HG02938 (cell line): Measurements from ENCODE around the gene GTF3A.

Experiments
- ATAC-seq: cut with Tn5 transposase; IDR thresholded peaks from one replicate; pipeline ENCODE4 v1.9.1; 2021; ENCODE audit warnings: mild to moderate bottlenecking, moderate library complexity; ENCODE audit not compliant: unreplicated experiment

Gene GTF3A

DNA sequence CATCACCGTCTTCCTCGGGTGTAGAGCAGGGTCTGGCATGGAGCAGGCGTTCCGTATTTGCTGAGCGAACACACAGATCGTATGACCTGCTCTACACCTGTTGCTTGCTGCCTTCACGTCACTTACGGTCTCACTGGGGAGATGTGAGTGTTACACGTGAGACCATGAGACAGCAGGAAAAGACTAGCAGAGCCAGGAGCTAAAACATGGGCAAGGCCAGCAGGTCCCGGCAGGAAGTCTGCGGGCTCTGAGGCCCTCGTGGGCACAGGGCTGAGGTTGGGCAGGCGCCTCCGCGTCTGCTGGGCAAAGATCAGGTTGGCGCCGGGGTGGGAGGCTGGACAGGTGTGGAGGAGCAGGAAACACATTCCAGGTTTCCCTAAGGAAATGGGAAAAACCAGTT lies 19.7 kb upstream of the GTF3A start:
- no peak for ATAC-seq

DNA sequence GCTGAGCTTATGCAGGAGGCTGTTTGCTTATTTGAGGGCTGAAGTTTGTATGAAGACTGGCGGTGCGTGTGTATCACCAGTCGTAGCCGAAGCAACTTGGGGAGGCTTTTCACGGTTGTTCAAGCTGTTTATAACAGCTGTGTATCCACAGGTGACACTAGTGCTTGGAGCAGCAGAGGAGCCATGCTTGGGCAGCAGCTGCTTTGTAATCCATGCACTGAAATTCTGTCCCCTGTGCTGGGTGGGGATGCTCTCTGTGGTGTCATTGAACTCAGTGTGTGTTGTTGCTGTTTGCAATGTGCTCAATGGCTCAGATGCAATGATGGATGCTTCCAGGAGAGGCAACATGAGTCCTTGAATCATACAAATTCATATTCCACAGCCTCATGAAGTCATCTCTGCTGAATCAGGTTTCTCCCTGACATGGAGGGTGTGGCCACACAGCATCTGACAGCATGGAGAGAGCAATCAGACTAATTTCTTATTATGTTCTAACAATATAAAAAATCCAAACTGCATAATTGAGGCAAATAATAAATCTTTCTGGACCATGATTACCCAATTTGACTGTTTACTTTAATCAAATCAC lies 18.8 kb upstream of the GTF3A start:
- no peak for ATAC-seq

DNA sequence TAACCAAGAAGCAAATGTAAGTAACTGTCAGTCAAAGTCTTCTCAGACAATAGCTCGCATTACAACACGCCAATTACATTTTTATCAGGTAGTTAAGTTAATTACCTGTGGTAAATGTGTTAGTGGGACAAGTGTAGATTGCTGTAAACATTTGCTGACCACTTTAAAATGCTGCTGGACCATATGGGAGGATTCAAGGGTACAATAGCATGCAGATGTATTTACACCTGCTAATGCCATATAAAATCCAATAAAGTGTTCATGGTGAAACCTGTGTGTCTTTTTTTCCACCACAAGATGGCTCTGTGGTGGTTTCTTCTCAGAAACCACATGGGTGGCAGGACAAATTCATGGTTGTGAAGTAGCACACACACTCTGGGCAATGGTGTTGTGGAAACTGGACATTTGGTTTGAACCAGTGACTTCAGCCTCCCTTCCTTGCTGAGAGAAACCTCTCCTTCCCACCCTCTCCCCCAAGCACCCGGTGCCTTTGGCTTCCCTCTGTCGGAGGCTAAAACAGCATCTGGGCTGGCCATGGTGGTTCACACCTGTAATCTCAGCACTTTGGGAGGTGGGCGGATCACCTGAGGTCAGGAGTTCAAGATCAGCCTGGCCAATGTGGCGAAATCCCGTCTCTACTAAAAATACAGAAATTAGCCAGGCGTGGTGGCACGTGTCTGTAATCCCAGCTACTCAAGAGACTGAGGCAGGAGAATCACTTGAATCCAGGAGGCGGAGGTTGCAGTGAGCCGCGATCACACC lies 18.1 kb upstream of the GTF3A start:
- no peak for ATAC-seq

DNA sequence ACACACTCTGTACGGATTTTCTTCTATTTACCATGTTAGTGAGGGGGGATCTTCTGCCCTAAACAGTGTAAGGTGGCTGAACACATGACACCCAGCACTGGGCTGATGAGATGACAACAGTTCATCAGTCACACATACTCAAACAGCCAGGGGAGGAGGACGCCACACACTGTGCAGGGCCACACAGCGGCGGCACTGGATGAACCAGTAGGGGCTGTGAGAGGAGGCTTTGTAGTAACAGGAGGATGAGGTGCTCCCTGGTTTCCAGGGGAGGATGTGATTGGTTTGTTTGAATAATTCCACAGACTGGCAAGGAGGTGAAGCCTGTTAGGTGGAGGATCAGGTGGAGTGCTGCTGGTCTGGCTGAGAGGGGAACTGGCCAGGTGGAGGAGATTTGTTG lies 16.3 kb upstream of the GTF3A start:
- ATAC-seq, result no peak

DNA sequence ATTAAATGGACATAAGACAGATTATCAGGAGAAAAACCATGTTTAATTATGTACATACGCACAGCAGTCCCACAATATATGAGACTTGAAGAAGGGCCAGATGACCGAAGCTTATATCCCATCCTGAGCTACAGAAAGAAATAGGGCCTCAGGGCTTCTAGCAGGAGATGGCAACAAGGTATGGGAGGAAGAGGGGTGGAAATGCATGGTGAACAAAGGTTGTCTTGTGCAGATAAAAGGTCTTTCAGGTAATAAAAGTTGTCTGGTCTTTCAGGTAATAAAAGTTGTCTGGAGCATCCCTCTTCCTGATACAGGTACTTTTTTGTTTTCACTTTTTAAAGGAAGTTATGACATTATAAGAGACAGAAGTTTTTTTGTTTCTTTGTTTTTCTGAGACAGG lies 15.4 kb upstream of the GTF3A start:
- ATAC-seq, result no peak

DNA sequence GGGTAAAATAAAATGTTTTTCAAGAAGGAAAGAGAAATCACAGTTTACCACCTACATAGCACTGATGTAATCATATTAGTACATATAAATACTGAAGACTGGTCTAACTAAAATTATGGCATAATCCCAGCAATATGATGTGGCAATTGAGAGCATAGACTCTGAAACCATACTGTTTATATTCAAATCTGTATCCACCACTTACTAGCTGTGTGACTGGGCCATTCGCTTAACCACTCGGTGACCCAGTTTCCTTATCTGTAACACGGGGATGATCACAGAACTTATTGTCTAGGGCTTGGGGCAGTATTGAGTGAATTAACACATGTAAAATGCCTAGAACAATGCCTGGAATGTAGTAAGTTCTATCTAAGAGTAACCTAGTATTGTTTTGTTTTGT lies 13.1 kb upstream of the GTF3A start:
- ATAC-seq, result no peak

DNA sequence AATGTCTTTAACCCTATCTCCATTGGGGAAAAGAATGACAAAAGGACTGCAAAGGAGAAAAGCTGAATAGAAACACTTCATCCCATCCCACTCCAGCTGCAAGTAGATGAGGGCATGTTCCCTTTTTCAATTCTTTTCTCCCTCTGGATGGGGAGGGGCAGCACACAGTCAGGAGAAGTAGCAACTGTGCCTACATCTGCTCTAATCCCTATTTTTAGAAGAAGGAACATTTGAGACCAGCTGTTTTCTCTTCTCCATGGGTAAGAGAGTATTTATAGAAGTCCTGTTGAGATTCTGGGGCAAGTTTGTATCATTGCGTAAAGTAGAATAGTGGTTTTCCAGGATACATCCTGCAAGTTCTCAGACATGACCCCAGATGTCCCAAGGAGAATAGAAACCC lies 9.3 kb upstream of the GTF3A start:
- ATAC-seq, result no peak

DNA sequence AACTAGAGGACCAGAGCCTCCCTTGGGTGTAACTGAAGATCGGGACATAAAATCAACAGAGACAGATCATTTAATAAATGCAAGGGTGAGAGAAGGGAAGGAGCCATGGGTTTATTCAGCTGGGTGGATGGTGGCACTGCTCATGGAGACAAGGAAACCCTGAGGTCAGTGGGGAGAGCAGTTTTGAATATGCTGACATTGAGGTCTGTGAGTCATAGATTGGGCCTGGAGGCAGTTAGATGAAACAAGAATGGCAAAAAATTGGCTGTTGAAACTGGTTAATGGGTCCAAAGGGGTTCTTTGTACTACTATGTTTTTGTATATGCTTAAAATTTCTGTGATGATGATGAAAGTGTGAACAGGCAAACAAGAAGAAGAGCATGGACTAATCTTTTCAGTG lies 5.1 kb upstream of the GTF3A start:
- ATAC-seq, result no peak

DNA sequence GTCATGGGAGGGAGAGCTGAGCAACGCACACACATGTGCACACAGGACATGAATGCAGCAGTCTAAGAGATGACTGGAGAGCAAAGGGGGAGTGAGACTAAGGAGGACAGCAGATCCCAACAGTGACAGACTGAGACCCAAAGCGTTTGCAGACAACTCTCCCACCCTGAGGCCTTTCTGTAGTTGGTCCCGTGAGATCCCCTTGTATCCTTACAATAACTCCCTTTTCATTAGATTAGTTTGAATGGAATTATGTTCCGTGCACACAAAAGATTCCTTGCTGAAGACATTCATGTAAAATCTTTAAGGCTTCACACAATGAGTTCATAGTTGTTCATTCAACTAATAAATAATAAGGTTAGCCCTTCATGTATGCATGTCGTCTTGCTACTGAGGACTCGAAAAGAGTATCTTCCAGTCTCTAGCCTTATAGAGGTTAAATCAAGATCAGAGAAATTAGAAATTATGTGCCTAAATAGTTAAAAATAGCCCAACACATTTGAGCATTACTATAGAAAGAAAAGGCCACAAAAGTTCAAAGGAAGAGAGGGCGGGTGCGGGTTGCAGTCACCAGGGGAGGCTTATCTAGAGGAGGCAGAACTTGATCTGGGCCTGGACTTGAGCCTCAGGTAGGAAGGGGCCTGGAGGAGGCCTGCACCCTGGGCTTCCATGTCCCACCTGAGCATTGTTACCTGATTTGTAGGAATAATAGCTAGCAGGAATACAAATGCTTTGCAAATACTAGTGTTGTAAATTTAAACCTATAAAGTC lies 3.1 kb upstream of the GTF3A start:
- ATAC-seq, result no peak

DNA sequence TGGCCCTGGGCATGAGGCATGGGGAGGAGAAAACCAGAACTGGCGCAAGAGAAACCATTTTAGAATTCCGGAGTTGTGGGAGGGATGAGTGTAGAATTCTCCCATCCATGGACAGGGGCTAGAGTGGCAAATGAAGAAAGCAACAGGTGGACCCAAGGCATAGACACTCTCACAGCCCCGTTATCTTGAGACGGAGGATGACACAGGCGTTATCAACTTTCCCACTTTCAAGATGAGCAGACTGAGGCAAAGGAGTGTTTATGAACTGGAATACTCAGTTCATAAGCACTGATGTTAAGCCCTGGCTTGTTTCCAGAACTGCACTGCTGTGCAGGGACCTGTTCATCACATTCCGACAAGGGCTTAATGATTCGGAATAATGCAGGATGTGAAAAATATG lies 1.1 kb upstream of the GTF3A start:
- ATAC-seq, result no peak

DNA sequence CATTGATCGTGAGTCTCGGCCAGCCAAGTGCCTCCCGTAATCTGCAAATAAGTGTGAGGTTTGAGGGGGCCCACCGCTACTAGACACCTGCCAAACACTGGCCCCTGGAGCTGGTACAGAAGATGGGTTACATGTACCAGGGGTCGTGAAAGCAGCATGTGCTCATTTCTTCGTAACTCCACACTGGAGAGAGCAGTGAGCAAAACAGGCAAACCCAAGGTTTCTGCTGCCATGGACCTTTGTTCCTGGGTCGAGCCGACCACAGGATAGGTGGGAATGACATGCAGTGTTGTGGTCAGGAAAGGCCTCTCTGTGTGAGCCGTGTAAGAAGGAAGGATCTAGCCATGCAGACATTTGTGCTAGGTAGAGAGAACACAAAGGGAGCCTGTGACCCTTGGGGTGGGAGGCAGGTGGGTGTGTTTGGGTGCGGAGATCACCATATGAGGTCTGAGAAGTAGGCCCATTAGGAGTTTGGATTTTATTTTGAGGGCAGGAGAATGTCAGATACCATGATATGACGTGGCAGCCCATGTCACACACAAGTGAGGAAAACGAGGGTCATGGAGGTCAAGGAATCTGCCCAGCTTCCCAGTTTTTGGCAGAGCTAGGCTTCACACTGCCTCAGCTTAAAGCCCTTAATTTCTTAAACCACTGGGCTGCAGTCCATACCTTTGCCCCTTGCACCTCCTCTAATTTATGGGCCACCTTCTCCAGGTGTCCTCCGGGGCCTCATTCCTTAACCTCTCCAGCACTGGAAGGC lies 919 bp downstream of the GTF3A start:
- ATAC-seq, result no peak

DNA sequence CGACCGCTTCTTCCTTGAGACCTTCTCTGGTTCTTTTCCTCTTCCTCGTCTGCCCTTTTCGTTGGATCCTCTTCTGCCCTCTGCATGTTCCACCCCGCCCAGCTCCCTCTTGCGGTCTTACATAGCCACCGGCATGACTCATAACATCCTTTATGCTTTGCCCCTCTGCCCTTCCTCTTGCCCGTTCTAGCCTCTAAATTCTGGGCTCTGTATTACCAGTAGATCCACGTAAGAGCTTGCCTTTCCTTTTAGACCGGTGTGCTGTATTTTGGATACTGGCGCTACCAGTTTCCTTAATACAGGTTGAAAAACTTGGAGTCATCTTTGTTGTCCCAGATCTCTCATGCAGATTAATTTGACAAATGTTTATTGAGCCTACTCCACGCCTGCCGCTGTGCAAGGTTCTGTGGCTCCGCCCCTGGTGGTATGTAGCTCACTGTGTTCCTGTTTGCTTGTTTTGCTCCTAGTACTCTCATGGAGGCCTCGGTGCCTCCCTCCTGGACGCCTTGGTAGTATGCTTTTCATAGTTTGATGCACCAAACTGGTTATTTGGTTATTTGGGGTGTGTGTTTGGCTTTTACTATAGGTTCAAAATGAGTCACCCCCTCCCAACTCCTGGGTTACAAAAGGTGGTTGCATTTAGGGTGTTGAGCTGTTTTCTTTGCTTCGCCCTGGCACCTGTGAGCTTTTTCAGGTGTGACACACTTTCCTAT lies 1.7 kb downstream of the GTF3A start:
- peak; percentile 45 for ATAC-seq

DNA sequence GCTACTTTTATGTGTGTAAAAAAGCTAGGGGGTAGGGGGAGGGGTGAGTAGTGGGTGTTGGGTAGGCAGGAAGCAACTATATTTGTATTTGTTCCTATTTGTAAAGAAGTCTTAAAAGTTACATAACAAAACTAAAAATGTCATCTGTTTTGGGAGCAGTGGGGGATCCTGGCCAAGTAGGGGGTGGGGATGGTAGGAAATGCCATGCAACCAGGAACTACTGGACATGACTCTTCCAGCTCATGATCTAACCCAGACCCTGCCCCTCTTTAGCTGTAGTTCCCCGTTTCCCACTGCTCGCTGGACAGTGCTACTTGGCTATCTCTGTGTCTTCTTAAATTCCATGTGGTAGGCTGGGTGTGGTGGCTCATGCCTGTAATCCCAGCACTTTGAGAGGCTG lies 3.2 kb downstream of the GTF3A start:
- no peak for ATAC-seq

DNA sequence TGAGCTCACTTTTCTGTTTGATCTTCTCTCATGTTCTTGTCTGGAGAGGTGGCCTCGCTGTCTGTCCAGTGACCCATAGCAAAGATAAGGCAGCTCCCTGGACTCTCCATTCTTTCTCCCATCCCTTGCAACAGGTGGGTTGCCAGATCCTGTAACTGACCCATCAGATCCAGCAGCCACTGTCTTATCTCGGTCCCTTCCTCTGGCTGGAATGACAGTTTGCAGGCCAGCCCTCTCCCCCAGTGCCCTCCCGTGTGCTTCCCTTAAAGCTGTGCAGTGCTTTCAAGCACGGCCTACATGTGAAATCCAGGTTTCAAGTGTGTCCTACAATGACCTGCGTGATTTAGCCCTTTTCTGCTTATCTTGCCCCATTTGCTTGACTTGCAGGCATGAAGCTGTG lies 3.7 kb downstream of the GTF3A start:
- no peak for ATAC-seq

DNA sequence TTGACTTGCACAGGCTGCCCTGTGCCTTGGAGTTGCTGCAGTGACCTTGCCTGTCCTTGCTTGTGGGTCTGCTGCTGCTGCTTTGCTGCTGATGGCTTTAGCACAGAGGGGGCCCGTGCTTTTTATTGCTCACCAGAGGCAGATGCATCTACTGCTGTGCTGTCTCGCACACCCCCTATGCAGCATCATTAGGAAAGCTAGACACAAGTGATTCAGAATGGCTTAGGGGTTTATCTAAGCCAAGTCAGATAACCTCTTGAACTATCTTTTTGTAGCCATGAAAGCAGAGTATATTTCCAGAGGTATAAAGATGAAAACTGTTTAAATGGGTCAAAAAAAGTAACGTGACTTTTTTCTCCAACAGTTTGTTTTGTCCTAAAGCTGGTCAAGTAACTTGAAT lies 7.8 kb downstream of the GTF3A start:
- ATAC-seq, result no peak

DNA sequence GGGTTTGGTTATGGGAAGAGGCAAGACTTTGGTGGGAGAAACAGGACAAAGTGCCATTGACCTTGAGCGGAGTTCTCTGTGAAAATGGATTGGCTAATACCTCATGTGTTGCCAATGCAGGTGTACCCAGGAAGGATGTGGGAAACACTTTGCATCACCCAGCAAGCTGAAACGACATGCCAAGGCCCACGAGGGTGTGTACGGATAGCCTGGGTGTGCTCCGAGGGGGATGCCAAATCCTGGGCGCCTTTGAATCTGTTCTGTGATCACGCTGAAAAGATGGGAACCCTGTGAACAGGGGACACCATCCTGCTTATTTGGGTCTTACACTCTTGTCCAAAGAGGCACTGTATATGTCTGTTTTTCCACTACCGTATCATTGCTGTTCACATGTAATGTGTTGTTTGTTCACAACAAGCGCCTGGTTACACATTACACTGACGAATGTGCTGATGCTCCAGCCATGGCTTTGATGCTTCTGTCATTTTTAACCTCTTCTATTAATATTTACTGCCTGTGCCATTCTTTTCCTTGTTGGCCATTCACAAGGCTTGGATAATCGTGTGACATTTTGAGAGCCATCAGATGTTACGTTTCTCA lies 8.3 kb downstream of the GTF3A start:
- ATAC-seq, result no peak

DNA sequence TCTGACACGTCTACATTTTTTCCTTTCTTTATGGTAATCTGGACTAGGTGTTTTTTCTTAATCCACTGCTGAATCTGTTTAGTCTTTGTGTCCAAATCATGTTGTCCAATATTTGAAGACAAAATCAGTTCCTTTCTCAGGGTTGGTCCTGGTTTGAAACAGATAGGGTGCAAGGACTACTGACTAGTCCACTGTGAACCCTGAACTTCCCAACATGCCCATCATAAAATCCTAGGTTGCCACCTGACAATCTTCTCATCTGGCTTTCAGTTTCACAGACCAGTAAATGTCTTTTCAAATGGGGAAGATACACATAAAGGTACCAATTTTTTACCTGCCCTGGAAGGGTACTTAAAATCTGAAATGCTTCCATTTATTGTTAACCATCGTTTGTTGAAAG lies 12.7 kb downstream of the GTF3A start:
- no peak for ATAC-seq

DNA sequence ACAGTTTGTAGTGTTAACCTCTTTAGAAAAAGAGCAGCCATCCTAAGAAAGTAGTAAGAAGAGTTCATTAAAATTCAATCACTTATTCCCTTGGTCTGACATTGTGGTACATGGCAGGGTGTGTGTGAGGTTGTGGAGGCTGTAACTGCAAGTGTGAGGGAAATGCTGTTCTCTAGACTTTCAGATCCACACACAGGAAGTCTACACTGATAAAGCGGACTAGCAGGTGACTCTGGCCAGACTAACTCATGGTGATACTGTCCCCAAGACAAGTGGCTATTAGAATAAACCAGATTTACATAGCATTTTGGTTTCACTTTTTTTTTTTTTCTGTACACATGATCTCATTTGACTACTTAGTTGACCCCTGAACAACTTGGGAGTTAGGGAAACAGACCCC lies 16.0 kb downstream of the GTF3A start:
- ATAC-seq, result peak; percentile 73

DNA sequence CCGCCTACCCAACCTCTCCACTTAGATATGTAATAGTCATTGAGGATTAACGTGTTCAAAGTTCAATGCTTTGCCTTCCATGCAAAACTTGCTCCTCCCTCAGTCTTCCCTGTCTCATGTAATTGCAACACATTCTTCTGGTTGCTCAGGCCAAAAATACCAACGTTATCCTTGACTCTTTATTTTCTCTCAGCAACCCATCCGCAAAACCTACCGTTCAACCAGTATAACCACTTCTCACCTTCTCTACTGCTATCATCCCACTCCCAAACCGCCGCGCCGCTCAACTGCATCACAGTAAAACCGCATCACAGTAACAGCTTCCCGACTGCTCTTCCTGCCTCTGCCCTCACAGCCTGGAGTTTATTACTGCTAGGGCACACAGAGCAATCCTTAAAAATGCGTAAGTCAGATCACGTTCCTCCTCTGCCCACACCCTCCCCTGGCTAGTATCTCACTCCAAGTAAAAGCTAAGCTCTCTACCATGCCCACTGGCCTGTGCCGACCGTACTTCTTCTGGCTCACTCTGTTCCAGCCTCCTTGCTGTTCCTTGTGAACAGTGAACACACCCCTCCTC lies 17.7 kb downstream of the GTF3A start:
- no peak for ATAC-seq

DNA sequence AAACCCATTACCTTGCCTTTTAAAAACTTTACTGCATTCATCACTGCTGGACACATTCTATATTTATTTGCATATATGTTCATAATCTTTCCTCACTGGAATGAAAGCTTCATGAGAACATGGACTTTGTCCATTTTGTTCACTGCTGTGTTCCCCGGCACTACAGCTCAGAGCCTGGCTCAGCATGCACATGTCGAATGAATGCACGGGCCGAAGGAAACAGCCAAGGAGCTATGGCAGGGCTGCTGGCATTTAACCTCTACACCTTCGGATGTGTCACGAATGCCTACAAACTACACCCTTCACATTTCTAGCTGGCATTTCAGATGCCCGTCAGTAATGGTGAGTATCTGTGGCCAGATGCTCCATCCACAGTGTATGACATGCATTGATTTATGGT lies 18.4 kb downstream of the GTF3A start:
- ATAC-seq, result no peak
